HG02973 (cell line): ENCODE results near the gene NGB.
"Not testable (repeated sequence)": the region's sequence is repeated elsewhere in the genome, so short reads cannot be mapped to it uniquely, and the experiment has no call there.

Experiments used
- ATAC-seq: cut with Tn5 transposase; IDR thresholded peaks from one replicate; pipeline ENCODE4 v1.9.1; 2021; ENCODE audit warnings: moderate library complexity; ENCODE audit not compliant: unreplicated experiment

The NGB gene

DNA sequence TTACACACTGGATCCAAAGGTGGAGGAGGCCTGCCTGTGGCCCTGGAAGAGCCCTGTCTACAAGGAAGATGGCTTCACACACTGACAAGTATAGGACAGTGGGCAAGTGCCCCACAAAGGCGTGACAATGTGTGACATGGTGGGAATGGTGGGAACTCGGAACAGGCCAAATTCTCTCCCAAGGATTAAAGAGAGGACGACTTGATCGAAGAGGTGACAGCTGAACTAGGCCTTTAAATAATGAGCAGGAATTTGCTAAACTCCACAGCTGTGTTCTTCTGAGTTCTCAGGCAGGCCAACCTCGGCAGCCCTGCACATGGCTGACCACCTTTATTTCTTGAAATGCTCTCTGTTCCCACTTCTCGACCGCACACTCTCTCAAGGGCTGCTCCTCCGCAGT is 25.9 kb upstream of the NGB start:
- no peak for ATAC-seq

DNA sequence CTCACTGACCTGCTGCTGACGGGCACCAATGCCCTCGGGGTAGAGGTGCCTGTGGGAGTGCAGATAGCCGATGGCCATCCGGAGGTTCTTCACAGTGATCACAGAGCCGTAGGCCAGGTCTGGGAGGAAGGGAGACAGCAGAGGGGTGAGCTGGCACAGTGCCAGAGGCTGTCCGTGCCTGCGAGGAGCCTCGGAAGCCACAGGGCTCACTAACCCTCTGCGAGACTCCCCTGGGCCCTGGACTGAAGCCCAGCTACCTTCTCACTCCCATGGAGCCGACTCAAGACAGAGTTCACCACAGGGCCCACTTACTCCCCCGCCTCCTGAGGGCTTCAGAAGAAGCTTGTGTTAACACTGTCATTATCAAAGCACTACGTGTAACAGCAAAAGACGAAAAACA is 25.1 kb upstream of the NGB start:
- ATAC-seq: no peak

DNA sequence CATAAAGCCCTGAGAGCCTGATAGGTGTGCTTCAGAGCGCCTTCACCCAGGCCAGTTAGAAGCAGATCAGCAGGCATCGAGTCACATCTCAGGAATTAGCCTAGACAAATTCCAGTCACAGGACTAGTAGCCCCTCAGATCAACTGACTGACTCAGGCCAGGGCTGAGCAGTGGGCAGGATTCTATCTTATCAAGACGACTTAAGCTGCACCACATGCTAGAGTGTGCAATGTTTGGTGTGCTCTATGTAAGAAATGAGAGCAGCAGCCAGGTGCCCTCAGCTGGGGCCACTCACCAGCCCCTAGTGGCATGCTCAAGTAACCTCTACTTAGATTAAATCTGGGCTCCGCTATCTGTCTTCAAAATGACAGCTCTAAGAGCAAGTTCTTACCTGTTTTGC is 19.7 kb upstream of the NGB start:
- no peak for ATAC-seq

DNA sequence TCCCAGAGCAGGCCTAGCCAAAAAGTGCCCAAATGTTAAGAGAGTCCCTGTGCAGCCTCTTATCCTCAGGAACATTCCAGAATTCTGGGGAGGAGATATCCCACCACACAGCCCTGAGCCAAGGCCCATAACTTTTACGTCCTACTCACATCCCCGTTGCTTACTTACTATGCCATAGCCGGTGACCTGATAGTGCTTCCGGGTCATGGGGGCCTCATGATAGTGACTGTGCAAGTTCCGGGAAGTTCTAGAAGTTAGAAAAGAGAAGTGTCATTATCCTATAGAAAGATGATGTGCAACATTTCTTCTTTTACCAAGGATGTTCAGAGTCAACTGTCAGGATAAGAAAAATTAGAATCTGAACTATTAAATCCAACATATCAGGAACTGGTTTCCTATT is 15.6 kb upstream of the NGB start:
- no peak for ATAC-seq

DNA sequence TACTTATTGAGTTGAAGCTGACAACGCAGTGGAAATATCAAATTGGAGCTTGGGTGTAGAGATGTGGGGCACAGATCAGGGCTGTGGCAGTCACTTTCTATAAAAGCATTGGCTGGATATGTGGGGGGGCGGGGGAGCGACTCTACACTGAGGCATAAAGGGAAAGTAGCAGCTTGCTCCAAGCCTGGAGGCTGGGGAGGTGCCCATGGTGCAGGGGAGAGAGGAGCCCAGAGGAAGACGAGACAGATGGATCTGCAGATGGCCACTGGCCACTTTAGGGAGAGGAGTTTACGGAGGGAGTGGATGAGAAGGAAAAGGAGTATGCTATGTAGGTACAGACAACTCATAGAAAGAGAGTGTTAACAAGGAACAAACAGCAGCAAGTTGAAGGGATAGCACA is 13.5 kb upstream of the NGB start:
- no peak for ATAC-seq

DNA sequence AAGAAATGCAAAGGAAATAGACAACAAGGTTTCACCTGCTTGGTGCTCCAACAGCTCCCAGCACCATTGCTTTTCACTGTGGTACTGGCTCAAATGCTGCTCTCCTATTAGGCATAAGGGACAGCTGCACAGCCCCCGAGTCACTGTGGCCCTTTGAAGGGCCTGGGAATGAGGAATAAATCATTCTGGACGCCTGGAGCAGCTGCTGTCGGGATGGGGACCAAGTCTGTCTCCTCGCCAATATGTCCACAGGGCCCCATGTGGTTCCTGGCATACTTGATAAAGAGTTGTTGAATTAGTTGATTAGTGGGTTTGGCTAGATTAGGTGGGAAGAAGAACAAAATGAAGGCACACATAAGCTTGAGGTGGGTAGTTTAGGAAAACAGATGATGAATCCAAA is 13.1 kb upstream of the NGB start:
- no peak for ATAC-seq

DNA sequence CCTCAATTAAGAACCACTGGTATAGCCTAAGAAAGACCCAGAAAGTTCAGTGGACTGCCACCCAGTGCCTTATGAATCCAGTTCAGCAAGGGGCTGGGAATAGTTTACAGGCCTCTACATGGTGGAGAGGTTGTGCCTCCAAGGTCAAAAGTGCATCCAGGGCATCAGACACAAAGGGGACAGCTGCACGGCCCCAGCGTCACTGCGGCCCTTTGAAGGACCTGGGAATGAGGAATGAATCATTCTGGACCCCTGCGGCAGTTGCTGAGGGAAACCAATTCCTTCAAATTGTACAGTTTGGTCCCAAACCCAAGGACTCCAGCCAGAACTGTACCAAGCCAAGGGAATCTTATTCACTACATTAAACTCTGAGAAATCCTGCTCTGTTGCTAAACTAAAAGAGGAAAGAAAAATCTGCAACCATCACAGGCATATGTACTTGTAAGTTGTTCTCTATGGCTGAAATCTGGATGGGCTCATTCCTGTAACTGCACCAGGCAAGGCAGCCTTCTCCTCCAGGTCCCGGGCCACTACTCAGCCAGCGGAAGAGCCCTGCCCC is 10.9 kb upstream of the NGB start:
- no peak for ATAC-seq

DNA sequence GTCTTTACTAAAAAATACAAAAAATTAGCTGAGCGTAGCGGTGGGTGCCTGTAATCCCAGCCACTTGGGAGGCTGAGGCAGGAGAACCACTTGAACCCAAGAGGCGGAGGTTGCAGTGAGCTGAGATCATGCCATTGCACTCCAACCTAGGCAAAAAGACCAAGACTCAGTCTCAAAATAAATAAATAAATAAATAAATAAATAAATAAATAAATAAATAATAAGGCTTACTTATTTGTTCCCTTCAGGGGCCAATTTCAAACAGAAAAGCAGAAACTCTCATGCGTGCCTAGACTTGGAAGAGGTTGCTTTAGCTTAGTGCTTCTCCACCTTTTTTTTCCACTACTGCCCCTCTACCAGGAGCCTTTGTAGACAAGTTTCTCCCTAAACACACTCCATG is 9.9 kb upstream of the NGB start:
- ATAC-seq: not testable (repeated sequence)

DNA sequence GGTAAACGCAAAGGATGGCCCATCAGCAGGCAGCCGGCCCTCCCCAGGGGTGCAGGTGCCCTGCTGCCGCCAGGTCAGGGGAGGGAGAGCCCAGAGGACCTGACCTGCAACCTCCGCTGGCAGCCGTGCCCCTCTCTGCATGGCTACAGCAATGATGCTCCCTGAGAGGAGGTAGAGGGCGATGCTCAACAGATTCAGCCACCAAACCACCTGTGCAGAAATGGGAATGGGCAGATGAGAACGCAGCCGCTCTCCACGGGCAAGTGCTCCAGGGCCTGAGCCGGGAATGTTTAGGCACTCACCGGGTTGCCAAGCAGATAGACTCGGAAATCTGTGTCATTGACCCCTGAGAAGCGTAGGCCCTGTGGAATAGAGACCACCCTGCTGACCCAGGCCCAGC is 8.7 kb upstream of the NGB start:
- ATAC-seq: no peak

DNA sequence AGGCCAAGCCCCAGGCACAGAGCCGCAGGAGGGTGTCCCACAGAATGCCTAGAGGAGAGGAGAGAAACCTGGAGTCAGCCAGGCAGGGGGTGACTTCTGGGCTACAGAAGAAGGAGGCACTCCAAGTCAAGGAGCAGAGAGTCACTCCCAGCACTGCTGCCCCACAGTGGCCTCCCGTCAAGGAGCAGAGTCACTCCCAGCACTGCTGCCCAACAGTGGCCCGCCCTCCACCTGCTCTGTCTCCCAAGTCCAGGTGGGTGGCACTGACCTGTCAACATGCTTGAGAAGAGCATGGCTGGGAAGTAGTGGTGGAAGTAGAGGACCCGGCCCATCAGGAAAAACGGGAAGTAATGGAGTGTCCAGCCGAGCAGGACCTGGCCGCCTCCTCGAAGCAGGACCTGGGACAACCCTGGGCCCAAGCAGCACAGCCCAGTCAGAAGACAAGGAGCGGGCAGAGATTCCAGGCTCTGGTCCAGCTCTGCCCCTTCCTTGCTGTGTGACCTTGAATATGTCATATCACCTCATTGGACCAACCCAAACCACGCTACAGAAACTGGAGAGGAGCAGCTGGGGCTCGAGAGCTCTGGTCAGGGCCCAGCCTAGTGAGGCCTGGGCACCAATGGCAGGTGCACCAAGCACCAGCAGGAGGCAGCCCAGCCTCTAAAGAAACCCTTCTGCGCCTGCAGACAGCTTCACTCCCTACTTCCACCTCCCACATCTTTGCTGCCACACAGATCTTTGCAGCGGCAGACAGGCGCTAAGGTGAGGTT is 7.6 kb upstream of the NGB start:
- no peak for ATAC-seq

DNA sequence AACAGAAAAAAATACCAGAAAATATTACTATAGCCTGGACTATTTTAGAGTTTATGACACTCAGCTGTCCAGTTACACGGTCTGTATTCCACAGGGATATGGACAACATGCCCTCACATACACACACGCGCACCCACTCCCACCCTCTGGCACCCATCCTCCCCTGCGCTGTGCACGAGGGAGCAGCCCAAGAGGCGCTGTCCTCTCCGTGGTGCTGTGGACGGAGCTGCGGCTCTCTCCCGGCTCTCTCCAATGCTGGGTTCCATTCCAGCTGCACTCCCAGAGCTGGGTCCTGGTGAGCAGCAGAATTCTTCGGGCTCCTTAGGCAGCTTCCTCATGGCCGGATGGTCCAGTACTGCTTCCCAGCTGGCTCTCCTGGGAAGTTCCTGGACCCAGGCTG is 6.0 kb upstream of the NGB start:
- ATAC-seq: no peak

DNA sequence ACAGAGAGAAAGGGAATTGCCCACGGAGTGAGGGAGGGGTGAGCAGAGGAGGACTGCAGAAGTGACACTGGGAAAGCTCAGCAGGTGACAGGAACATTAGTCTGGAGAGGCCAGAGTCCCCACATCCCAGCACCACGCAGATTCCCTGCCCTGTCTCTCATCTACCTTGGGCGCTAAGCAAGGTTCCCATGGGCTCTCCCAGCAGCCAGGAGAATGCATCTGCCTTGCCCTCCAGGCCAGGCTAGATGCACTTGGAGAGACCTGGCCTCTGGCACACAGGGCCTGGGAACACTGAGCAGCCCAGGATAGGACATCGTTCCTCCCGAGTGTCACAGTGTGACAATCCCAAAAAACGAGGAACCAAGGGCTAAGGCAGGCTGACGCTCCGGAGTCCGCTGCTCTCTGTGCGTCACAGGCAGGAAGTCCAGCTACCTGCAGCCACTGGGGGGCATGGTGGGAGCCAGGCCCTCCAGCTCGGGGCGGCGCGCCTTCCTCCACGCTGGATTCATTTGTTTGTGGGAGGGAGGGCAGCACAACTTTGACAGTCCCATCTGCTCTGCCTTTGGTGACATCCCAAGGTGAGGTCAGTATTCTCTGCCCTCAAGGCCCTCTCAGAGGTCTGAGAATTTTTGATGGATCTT is 5.4 kb upstream of the NGB start:
- no peak for ATAC-seq

DNA sequence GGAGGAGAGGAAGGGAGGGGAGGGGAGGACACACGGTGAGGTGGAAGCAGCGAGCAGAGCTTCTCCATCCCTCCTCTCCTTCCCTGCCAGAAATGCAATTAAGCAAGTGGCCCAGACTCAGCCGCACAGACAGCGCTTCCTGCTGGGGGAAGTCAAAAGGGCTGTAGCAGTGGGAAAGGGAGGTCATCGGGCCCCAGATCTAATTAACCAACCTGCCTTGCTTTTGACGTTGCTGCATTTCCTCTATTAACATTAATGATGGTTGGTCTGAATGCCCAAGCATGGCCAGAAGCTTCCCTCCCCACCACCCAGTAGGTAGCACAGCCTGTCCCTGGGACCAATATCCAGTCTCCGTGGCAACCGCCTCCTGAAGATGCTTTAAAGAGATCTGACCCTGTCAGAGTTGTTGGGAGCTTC is 4.6 kb upstream of the NGB start:
- no peak for ATAC-seq

DNA sequence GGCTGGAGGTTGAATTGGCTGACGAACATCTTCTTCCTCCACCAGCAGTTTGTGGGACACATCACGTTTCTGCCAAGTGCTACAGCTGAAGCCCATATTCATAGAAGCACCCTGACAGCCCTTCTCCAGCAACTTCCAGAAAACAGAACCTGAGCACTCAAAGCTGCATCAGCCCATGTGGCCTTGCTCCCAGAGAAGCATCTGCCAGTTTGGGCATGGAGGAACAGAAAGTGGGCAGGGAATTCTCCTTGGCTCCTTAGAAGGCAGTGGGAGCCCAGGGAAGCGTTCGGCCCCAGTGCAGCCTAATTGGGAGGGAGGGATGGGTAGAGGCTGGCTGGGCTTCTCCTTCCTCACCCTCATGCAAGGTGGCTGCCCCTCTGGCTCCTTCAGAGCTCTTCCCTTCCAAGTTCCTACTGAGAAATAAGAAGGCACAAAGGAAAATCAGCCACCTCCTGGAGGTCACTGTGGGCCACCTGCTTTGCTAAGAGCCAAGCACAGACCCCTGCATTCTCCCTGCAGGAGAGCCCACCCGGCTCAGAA is 4.1 kb upstream of the NGB start:
- ATAC-seq: no peak

DNA sequence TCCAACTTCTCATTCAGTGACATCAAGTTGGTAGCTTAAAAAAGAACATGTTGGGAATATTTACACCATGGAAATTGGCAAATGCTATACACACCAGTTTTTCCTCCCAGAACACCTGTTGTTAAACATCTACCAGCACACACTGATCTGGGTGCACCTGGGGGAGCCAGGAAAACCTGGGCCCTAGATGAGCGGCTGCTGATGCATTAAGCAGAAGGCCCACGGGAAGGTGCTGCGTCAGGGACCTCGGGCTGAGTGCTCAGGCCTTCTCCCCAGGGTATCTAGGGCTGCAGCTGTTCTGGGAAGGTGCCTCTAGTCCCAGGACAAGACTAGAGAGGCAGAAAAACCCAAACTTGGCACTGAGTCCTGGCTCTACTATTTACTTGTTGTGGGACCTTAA is 2.8 kb upstream of the NGB start:
- no peak for ATAC-seq

DNA sequence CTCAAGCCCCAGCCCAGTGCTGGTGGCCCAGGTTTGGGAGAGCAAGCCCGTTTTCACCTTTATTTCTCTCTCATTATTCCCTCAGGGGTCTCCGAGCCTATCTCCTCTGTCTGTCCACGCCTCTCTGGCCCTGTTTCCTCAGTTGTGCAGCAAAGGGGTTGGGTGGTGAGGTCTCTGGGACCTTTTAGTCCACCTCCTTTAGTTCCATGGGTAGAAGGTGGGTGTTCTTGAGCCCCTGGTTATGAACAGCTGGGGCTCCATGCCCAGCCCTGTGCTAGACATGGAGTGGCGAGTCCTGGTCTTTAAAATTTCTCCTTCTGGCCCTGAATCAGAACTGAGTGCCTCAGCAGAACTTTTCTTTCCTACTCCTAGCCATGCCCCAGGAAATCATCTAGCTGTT is 1.3 kb upstream of the NGB start:
- ATAC-seq: no peak

DNA sequence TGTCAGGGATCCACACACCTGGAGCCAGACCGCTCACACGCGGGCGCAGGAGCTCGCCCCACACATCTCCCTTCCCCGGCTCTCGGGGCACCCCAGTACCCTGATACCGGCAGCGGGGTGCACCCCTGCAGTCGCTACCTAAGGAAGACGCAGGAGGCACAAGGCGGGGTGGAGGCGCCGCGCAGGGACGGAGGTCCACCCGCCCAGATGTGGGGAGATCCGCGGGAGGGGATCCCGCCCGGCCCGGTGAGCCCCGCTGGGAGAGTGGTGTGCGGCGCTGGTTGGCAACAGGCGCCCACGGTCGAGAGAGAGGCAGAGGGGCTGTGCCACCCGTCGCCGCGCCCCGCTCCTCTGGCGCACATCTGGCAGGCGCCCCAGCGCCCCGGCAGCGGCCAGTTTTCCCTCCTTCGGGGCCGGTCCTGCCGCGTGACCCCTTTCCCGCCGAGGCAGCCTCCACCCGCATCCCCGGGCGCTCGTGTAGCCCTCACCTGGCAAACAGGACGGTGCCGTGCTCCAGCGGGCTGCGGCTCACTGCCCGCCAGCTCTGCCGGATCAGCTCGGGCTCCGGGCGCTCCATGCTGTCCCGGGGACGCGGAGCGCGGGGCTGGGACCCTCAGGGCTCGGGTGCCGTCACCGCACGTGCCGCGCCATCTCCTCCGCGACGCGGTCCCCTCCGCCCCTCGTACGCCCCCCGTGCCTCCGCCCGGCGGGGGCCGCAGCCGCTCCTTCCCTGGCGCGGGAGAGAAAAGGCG is 469 bp downstream of the NGB start:
- no peak for ATAC-seq

DNA sequence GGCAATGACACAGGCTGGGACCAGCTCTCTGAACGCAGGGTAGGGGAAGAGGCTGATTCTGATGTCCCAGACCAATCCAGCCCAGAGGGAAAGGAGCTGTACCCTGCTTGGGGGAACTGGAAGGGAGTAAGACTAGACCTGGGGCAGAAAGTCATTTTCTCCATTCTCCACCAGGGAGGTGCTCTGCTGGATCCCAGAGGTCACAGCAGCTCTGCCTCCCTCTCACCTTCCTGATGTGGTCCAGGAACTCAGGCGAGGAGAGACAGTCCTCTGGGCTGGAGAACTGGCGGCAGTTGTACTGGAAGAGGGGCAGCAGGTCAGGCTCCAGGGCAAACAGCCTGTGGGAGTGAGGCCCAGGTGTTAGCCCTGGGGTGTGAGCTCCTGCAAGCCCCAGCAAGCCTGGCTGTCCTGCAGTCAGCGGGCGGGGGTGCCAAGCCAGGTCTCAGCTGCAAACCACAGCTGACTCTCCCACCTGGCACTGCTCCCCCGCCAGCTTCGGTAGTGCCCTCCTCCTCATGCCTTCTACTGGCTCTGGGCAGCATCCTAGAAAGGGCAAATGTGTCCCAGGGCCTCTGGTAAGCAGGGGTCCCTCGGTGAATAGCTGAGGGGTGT is 1.9 kb downstream of the NGB start:
- ATAC-seq: no peak

DNA sequence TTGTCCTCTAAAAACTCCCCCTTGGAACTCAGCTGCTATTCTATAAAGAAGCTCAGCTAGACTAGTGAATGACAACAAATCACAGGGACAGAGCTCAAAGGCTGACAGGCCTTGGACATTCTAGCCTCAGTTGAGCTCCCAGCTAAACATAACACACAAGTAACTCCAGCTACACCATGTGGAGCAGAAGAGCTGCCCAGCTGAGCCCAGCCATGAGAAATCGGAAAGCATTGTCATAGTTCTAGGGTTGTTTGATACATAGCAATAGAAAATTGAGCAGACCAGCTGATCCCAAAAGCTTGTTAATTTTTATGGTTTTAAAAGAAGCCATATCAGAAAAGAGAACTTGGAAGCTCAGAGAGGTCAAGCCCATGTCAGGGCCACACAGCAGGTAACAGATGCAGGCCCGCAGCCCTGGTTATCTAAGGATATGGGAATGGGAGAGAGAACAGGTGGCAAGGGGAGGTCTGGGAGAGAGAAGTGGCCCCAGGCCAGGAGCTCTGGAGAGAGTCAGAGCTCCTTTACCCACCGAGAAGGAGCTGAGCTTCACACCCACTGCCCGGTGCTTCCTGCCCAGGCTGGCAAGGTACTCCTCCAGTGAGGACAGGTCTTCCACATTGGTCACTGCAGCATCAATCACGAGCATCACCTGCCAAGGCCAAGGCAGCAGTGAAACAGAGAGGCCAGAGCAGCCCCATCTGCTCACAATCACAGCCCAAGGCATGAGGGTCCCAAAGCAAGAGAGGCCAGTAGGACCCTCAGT is 2.9 kb downstream of the NGB start:
- ATAC-seq: no peak

DNA sequence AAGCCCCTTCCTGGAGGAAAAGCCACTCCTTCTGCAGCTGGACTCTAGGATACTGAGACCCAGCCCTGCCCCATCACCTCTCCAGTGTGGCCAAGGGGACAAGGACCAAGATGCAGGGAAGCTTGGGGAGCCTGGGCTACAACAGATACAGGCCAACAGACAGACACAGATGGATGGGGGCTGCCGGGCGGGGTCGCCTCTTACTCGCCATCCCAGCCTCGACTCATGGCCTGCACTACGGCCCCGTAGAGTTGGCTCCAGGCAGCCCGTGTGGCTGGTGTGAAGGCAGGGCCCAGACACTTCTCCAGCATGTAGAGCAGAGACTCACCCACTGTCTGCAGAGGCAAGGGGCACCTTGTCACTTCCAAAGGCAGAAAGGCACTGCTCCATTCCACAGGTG is 4.7 kb downstream of the NGB start:
- no peak for ATAC-seq
